Measurements from ENCODE around the gene PEMT. TPM values are rescaled to one million over a fixed set of nuclear protein-coding genes. Genes with fewer than 3 reads are reported as not detected.
"Not testable (repeated sequence)": the region's sequence is repeated elsewhere in the genome, so short reads cannot be mapped to it uniquely, and the experiment has no call there.

Gene PEMT
- polyA plus RNA-seq, 1 donor, result 25.7 TPM

- peak in 1 of 2 donors; percentile 70 for DNase-seq
- WGBS (ENCODE audit: insufficient coverage, low lambda C conversion rate), result no CpG with 5 or more reads among the region's 71 CpGs
- H3K4me1 ChIP-seq (ENCODE audit: control insufficient read depth, insufficient read depth, low read length), result peaks cover 15% of the 10 kb centered on the region
- H3K4me3 ChIP-seq (ENCODE audit: low read length), result peak overlapping the region; percentile 47
- H3K27ac ChIP-seq (ENCODE audit: low read length), result no peak overlapping the region
- H3K27me3 ChIP-seq (ENCODE audit: control insufficient read depth, insufficient read depth, low read length), result peaks cover 16% of the 10 kb centered on the region
- peaks cover 29% of the 10 kb centered on the region for H3K36me3 ChIP-seq (ENCODE audit: control insufficient read depth, insufficient read depth, low read length)
- H3K9me3 ChIP-seq (ENCODE audit: control insufficient read depth, low read depth, low read length), result no peaks in the 10 kb centered on the region
Measured at GRCh38 chr17:17494870-17495535, 96.5 kb downstream of the PEMT start.

- DNase-seq, result peak in 1 of 2 donors; percentile 29
- peaks cover 16% of the 10 kb centered on the region for H3K27me3 ChIP-seq (ENCODE audit: control insufficient read depth, insufficient read depth, low read length)
- no peaks in the 10 kb centered on the region for H3K9me3 ChIP-seq (ENCODE audit: control insufficient read depth, low read depth, low read length)
- H3K36me3 ChIP-seq (ENCODE audit: control insufficient read depth, insufficient read depth, low read length), result peaks cover 32% of the 10 kb centered on the region
- H3K4me1 ChIP-seq (ENCODE audit: control insufficient read depth, insufficient read depth, low read length), result peaks cover 15% of the 10 kb centered on the region
- WGBS (ENCODE audit: insufficient coverage, low lambda C conversion rate), result no CpG with 5 or more reads among the region's 14 CpGs
- H3K4me3 ChIP-seq (ENCODE audit: low read length), result peak overlapping the region; percentile 47
- no peak overlapping the region for H3K27ac ChIP-seq (ENCODE audit: low read length)
Measured at GRCh38 chr17:17494499-17494869, 97.0 kb downstream of the PEMT start.

- Histone ChIP-seq H3K4me3 (ENCODE audit: low read length) (no peak overlapping the region), H3K27ac (ENCODE audit: low read length) (no peak overlapping the region), H3K27me3 (ENCODE audit: control insufficient read depth, insufficient read depth, low read length) (peaks cover 16% of the 10 kb centered on the region), H3K36me3 (ENCODE audit: control insufficient read depth, insufficient read depth, low read length) (peaks cover 32% of the 10 kb centered on the region), H3K4me1 (ENCODE audit: control insufficient read depth, insufficient read depth, low read length) (peaks cover 15% of the 10 kb centered on the region), H3K9me3 (ENCODE audit: control insufficient read depth, low read depth, low read length) (no peaks in the 10 kb centered on the region)
- no peak for DNase-seq
- 60% methylated on average over 1 of the region's 5 CpGs for WGBS (ENCODE audit: insufficient coverage, low lambda C conversion rate)
Measured at GRCh38 chr17:17493986-17494466, 97.5 kb downstream of the PEMT start.

GRCh38 chr17:17493249-17493985, 98.1 kb downstream of the PEMT start:
- DNase-seq, result no peak
- H3K4me3 ChIP-seq (ENCODE audit: low read length), result no peak overlapping the region

GRCh38 chr17:17492571-17492970, 98.9 kb downstream of the PEMT start:
- no CpG with 5 or more reads among the region's 9 CpGs for WGBS (ENCODE audit: insufficient coverage, low lambda C conversion rate)
- Histone ChIP-seq H3K4me3 (ENCODE audit: low read length) (no peak overlapping the region), H3K4me1 (ENCODE audit: control insufficient read depth, insufficient read depth, low read length) (peaks cover 15% of the 10 kb centered on the region), H3K27me3 (ENCODE audit: control insufficient read depth, insufficient read depth, low read length) (peaks cover 16% of the 10 kb centered on the region), H3K27ac (ENCODE audit: low read length) (no peak overlapping the region), H3K36me3 (ENCODE audit: control insufficient read depth, insufficient read depth, low read length) (peaks cover 37% of the 10 kb centered on the region), H3K9me3 (ENCODE audit: control insufficient read depth, low read depth, low read length) (no peaks in the 10 kb centered on the region)
- no peak for DNase-seq

More at GRCh38 chr17:17493249-17493985, 98.1 kb downstream of the PEMT start:
- peaks cover 15% of the 10 kb centered on the region for H3K4me1 ChIP-seq (ENCODE audit: control insufficient read depth, insufficient read depth, low read length)
- peaks cover 16% of the 10 kb centered on the region for H3K27me3 ChIP-seq (ENCODE audit: control insufficient read depth, insufficient read depth, low read length)
- no peak overlapping the region for H3K27ac ChIP-seq (ENCODE audit: low read length)
- H3K9me3 ChIP-seq (ENCODE audit: control insufficient read depth, low read depth, low read length), result no peaks in the 10 kb centered on the region
- H3K36me3 ChIP-seq (ENCODE audit: control insufficient read depth, insufficient read depth, low read length), result peaks cover 32% of the 10 kb centered on the region
- no CpG with 5 or more reads among the region's 15 CpGs for WGBS (ENCODE audit: insufficient coverage, low lambda C conversion rate)

- peaks cover 16% of the 10 kb centered on the region for H3K27me3 ChIP-seq (ENCODE audit: control insufficient read depth, insufficient read depth, low read length)
- no peak overlapping the region for H3K27ac ChIP-seq (ENCODE audit: low read length)
- WGBS (ENCODE audit: insufficient coverage, low lambda C conversion rate), result 100% methylated on average over 1 of the region's 11 CpGs
- peaks cover 37% of the 10 kb centered on the region for H3K36me3 ChIP-seq (ENCODE audit: control insufficient read depth, insufficient read depth, low read length)
- DNase-seq, result no peak
- H3K4me3 ChIP-seq (ENCODE audit: low read length), result no peak overlapping the region
- H3K4me1 ChIP-seq (ENCODE audit: control insufficient read depth, insufficient read depth, low read length), result peaks cover 15% of the 10 kb centered on the region
- no peaks in the 10 kb centered on the region for H3K9me3 ChIP-seq (ENCODE audit: control insufficient read depth, low read depth, low read length)
Measured at GRCh38 chr17:17492085-17492484, 99.4 kb downstream of the PEMT start.

- peaks cover under 1% of the 10 kb centered on the region for H3K9me3 ChIP-seq (ENCODE audit: control insufficient read depth, low read depth, low read length)
- H3K27ac ChIP-seq (ENCODE audit: low read length), result no peak overlapping the region
- H3K4me1 ChIP-seq (ENCODE audit: control insufficient read depth, insufficient read depth, low read length), result peaks cover 12% of the 10 kb centered on the region
- H3K36me3 ChIP-seq (ENCODE audit: control insufficient read depth, insufficient read depth, low read length), result peaks cover 37% of the 10 kb centered on the region
- no CpG with 5 or more reads among the region's 17 CpGs for WGBS (ENCODE audit: insufficient coverage, low lambda C conversion rate)
- no peak for DNase-seq
- peaks cover 16% of the 10 kb centered on the region for H3K27me3 ChIP-seq (ENCODE audit: control insufficient read depth, insufficient read depth, low read length)
- H3K4me3 ChIP-seq (ENCODE audit: low read length), result no peak overlapping the region
Measured at GRCh38 chr17:17491546-17491988, 99.9 kb downstream of the PEMT start.

GRCh38 chr17:17491031-17491471, 100.5 kb downstream of the PEMT start:
- no peak overlapping the region for H3K4me3 ChIP-seq (ENCODE audit: low read length)
- peaks cover 16% of the 10 kb centered on the region for H3K27me3 ChIP-seq (ENCODE audit: control insufficient read depth, insufficient read depth, low read length)
- H3K9me3 ChIP-seq (ENCODE audit: control insufficient read depth, low read depth, low read length), result peaks cover 4% of the 10 kb centered on the region
- peaks cover 40% of the 10 kb centered on the region for H3K36me3 ChIP-seq (ENCODE audit: control insufficient read depth, insufficient read depth, low read length)
- H3K27ac ChIP-seq (ENCODE audit: low read length), result no peak overlapping the region
- DNase-seq, result no peak
- H3K4me1 ChIP-seq (ENCODE audit: control insufficient read depth, insufficient read depth, low read length), result peaks cover 12% of the 10 kb centered on the region
- WGBS (ENCODE audit: insufficient coverage, low lambda C conversion rate), result no CpG with 5 or more reads among the region's 10 CpGs

- Histone ChIP-seq H3K27ac (ENCODE audit: low read length) (no peak overlapping the region), H3K4me3 (ENCODE audit: low read length) (no peak overlapping the region), H3K9me3 (ENCODE audit: control insufficient read depth, low read depth, low read length) (peaks cover 4% of the 10 kb centered on the region), H3K27me3 (ENCODE audit: control insufficient read depth, insufficient read depth, low read length) (no peaks in the 10 kb centered on the region), H3K4me1 (ENCODE audit: control insufficient read depth, insufficient read depth, low read length) (no peaks in the 10 kb centered on the region), H3K36me3 (ENCODE audit: control insufficient read depth, insufficient read depth, low read length) (peaks cover 46% of the 10 kb centered on the region)
- DNase-seq, result no peak
- WGBS (ENCODE audit: insufficient coverage, low lambda C conversion rate), result no CpG with 5 or more reads among the region's 2 CpGs
Measured at GRCh38 chr17:17487998-17488397, 103.5 kb downstream of the PEMT start.

- no CpG with 5 or more reads among the region's 23 CpGs for WGBS (ENCODE audit: insufficient coverage, low lambda C conversion rate)
- DNase-seq; H3K27ac ChIP-seq (ENCODE audit: low read length); H3K4me1 ChIP-seq (ENCODE audit: control insufficient read depth, insufficient read depth, low read length); H3K27me3 ChIP-seq (ENCODE audit: control insufficient read depth, insufficient read depth, low read length); H3K9me3 ChIP-seq (ENCODE audit: control insufficient read depth, low read depth, low read length); H3K4me3 ChIP-seq (ENCODE audit: low read length): not testable (repeated sequence)
- peaks cover 36% of the 10 kb centered on the region for H3K36me3 ChIP-seq (ENCODE audit: control insufficient read depth, insufficient read depth, low read length)
Measured at GRCh38 chr17:17486416-17486815, 105.1 kb downstream of the PEMT start.
